Prostate gland (tissue), 2 donors: ENCODE measurements around the gene MRTFB. TPM values are rescaled to one million over a fixed set of nuclear protein-coding genes. Genes with fewer than 3 reads are reported as not detected.

ENCODE experiments used
- DNase-seq: peaks from one replicate; pipeline ENCODE4 v3.0.0-alpha.2; 2019; ENCODE audit warnings: low spot score
- H3K27ac ChIP-seq, 2 donors: fragments of 200-600 bp; sonication (generic); 2 replicates each; pipeline ENCODE4 v1.5.1; 2017 to 2019
- H3K27me3 ChIP-seq: fragments of 200-600 bp; sonication (generic); replicated peaks from 2 replicates; pipeline ENCODE4 v1.5.1; 2019; ENCODE audit not compliant: insufficient read depth
- H3K36me3 ChIP-seq, 2 donors: fragments of 200-600 bp; sonication (generic); 1 replicate in 1 of 2; 2 replicates in 1 of 2; pipeline versions ENCODE4 v1.5.1 to v1.8.1; 2017 to 2019
- H3K4me1 ChIP-seq: fragments of 200-600 bp; sonication (generic); replicated peaks from 2 replicates; pipeline ENCODE4 v1.5.1; 2019
- H3K4me3 ChIP-seq, 2 donors: fragments of 200-600 bp; sonication (generic); 2 replicates each; pipeline ENCODE4 v1.5.1; 2017 to 2019
- H3K9me3 ChIP-seq: fragments of 200-600 bp; sonication (generic); 2 replicates; pipeline ENCODE4 v1.5.1; 2017
- POLR2A ChIP-seq: fragments of 450-650 bp; IDR thresholded peaks from one replicate; pipeline ENCODE4 v1.6.1; 2016; ENCODE audit warnings: antibody characterized with exemption, mild to moderate bottlenecking
- POLR2AphosphoS5 ChIP-seq: sonication (generic); formaldehyde crosslinking; IDR thresholded peaks from one replicate; pipeline ENCODE4 v1.6.1; 2017; ENCODE audit warnings: antibody characterized with exemption
- WGBS: methylation state at CpG from one replicate; pipeline ENCODE4 v1.1.5; 2018; 5-methylcytosine and 5-hydroxymethylcytosine counted together
- intact Hi-C: fragments of 100-400 bp; cut with DNase I; formaldehyde crosslinking; loops from one replicate; pipeline ENCODE4 v1.14.2; 2022
- total RNA-seq, 2 donors: library from RNA; depleted of rRNA; stranded (reverse); fragments of >200 nt; gene quantifications; one replicate each; pipeline ENCODE4 v1.1.0, GENCODE V29; 2016
- TF ChIP-seq, protein P1 (sequence below), 4 experiments: fragments of 200-600 bp in 2 of 4; fragments of 450-650 bp in 2 of 4; sonication (generic) in 2 of 4; IDR thresholded peaks; 1 replicate in 3 of 4; 2 replicates in 1 of 4; pipeline ENCODE4 v1.5.1; 2016 to 2019; ENCODE audit warnings: antibody characterized with exemption in 4 of 4, mild to moderate bottlenecking in 2 of 4, moderate library complexity in 2 of 4

The MRTFB gene
- total RNA-seq, 2 donors from 2014 or later, result 46.5 to 102 TPM

DNA sequence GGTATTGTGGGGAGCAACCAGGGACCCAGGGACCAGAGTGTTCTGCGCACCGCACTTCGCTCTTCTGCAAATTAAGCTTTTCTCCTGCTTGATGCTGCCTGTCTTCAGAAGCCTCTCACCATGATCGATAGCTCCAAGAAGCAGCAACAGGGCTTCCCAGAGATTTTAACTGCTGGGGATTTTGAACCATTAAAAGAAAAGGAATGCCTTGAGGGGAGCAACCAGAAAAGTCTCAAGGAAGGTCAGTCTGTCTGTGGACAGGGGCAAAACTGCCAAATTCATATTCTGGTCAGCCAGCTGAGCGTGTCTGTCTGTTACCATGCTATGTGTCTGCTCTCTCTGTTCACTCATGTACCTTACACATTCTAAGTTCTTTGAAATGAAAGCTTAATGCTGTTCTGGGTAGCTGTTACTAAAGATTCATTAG is 115.7 kb downstream of the MRTFB start:
- Histone ChIP-seq H3K4me3 (peak overlapping the region; percentile 22), H3K36me3 (no peaks in the 10 kb centered on the region), H3K27ac (peak overlapping the region; percentile 23 to 63), H3K4me1 (peaks cover 3% of the 10 kb centered on the region), H3K9me3 (no peaks in the 10 kb centered on the region), H3K27me3 (no peaks in the 10 kb centered on the region)
- intact Hi-C loops, result no loop called here
- DNase-seq, result no peak
- 56% methylated on average over 5 of the region's 5 CpGs for WGBS
- TF ChIP-seq POLR2A (no peak), POLR2AphosphoS5 (no peak)
- TF ChIP-seq, protein P1, sequence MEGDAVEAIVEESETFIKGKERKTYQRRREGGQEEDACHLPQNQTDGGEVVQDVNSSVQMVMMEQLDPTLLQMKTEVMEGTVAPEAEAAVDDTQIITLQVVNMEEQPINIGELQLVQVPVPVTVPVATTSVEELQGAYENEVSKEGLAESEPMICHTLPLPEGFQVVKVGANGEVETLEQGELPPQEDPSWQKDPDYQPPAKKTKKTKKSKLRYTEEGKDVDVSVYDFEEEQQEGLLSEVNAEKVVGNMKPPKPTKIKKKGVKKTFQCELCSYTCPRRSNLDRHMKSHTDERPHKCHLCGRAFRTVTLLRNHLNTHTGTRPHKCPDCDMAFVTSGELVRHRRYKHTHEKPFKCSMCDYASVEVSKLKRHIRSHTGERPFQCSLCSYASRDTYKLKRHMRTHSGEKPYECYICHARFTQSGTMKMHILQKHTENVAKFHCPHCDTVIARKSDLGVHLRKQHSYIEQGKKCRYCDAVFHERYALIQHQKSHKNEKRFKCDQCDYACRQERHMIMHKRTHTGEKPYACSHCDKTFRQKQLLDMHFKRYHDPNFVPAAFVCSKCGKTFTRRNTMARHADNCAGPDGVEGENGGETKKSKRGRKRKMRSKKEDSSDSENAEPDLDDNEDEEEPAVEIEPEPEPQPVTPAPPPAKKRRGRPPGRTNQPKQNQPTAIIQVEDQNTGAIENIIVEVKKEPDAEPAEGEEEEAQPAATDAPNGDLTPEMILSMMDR (IDR thresholded peaks at IDR 0.05), result no peak

DNA sequence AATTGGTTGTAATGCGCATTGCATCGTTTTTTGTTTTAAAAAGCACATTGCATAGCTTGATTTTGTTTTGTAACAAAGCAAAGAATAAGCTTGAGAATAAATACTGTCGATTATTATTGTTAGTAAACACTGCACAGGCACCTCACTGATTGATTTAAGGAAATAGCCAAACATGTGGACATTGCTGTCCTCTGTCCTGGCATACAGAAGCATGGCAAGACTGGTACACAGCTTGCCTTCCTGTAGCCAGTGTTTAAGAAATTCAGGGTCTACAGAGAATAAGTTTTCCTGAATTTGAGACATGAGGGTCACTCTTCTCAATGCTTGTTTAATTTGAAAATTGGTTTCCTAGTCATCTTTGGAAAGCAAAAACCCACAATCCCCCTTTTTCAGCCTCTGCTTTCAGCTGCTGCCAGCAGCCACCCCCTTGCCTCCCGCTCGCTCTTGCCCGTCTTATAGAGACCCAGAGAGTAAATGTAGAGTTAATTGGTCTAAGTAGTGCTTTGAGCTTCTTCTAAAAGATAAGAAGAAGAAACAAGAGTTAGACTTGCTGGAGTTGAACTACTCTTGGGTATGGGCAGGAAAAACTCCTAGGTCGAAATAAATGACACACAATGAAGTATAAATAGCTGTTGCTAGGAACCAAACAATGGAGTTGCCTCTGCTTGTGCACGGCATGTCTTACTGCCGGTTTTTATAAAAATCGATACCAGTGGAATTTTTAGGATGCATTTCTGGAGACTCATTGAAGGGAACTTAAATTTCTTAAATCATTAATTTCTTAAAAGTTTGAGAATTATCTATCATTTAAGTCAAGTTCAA is 116.6 kb downstream of the MRTFB start:
- DNase-seq, result no peak
- 44% methylated on average over 10 of the region's 10 CpGs for WGBS
- H3K27me3 ChIP-seq, result no peaks in the 10 kb centered on the region
- H3K9me3 ChIP-seq, result no peaks in the 10 kb centered on the region
- H3K4me3 ChIP-seq, result peak overlapping the region; percentile 22
- H3K27ac ChIP-seq, result peak overlapping the region; percentile 23 to 63
- H3K4me1 ChIP-seq, result no peaks in the 10 kb centered on the region
- no peaks in the 10 kb centered on the region for H3K36me3 ChIP-seq
- intact Hi-C loops, result no loop called here
- no peak for TF ChIP-seq POLR2AphosphoS5
- TF ChIP-seq POLR2A, result no peak
- TF ChIP-seq, protein P1 (IDR thresholded peaks at IDR 0.05), result no peak

DNA sequence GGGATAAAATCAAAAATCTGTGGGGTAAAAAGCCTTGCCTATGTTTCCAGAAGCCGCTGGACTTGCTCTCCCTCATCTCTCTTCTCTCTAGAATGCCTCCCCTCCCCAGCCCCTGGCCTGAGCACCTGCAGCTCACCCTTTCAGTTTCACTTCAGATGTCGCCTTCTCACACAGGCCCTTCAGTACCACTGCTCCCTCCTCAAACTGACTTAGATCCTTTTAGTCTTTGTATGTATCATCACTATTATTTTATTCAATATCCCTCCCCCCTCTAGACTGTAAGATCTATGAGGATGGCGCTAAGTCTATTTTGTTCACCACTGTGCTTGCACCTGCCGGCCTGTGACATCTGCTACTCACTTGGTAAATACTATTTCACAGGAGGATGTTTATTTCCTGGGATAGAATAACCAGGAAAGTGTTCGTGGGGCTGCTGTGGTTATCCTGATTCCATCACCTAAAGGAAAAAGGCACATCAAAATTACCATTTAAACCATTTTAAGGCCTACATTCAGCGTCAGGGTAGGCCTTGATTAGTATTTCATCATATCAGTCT is 122.3 kb downstream of the MRTFB start:
- 80% methylated on average over 6 of the region's 6 CpGs for WGBS
- H3K4me3 ChIP-seq, result no peak overlapping the region
- H3K36me3 ChIP-seq, result no peaks in the 10 kb centered on the region
- TF ChIP-seq POLR2AphosphoS5 (no peak), POLR2A (no peak)
- TF ChIP-seq, protein P1 (IDR thresholded peaks at IDR 0.05), result no peak
- no peaks in the 10 kb centered on the region for H3K27me3 ChIP-seq
- H3K4me1 ChIP-seq, result no peaks in the 10 kb centered on the region
- no peak for DNase-seq
- H3K9me3 ChIP-seq, result no peaks in the 10 kb centered on the region
- intact Hi-C loops, result loop anchor here (5.0 kb wide), 2 partner anchors 121 to 271 kb away; partner anchors contain the start of genes ERCC4 and MRTFB
- no peak overlapping the region for H3K27ac ChIP-seq

DNA sequence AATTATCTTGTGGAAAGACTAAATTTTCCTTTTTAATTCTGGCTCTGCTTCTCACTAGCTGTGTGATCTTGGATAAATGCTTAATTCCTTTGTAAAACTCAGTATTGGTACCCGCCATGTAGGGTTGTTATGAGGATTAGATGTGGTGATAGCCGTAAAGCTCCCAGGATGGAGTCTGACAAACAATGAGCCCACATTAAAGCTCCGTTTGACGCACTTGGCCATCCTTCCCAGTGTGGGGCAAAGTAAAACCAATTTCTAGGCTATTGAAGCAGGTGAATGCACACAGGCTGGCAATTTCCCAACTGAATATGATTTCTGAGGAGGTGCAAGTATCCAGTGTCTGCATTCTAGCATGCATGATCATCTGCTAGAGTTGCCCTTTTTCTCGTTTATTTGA is 123.6 kb downstream of the MRTFB start:
- intact Hi-C loops, result loop anchor here (5.0 kb wide), 2 partner anchors 122 to 272 kb away; partner anchors contain the start of genes ERCC4 and MRTFB
- 81% methylated on average over 5 of the region's 5 CpGs for WGBS
- no peak overlapping the region for H3K4me3 ChIP-seq
- no peaks in the 10 kb centered on the region for H3K4me1 ChIP-seq
- H3K9me3 ChIP-seq, result no peaks in the 10 kb centered on the region
- no peaks in the 10 kb centered on the region for H3K36me3 ChIP-seq
- no peak for DNase-seq
- no peaks in the 10 kb centered on the region for H3K27me3 ChIP-seq
- no peak for TF ChIP-seq POLR2AphosphoS5
- TF ChIP-seq, protein P1 (IDR thresholded peaks at IDR 0.05), result no peak
- TF ChIP-seq POLR2A, result no peak
- H3K27ac ChIP-seq, result no peak overlapping the region
